ENCODE measurements around the gene OR6Q1.

Gene OR6Q1

DNA sequence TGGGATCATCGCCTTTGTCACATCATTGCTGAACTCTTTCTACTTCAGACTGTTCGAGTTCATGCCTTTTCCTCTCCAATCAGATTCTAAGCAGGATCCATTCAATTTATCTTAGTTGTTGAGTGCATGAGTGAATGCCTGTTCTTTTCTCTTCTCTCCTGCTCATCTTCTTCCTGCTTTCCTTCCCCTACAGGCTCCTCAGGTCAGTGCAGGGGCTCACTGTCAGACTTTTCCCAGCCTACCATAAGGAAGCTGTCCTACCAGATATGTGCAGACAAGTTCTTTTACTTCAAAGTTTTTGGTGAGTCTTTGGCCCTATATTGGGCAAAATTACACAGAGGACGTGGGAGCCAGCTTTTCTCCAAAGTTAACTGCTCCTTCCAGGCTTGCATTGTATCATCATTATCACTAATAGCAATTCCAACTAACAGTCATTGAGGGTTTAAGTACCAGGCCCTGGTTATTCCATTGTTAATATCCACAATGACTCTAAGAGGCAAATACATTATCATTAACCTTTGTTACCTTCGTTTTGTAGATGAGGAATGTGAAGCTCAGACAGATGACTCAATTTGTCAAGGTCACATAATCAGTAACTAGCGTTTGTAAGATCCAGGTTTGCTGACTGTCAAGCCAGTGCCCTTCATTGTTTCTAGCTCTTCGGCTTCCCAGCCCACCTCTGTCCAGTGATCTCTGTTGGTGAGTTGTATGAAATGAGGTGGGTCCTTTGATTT is 30.4 kb downstream of the OR6Q1 start:
- TF ChIP-seq EZH2 (IDR thresholded peaks at IDR 0.05; ENCODE audit: borderline replicate concordance, low read depth, low read length, severe bottlenecking), result no peak
- TF ChIP-seq, protein P1, sequence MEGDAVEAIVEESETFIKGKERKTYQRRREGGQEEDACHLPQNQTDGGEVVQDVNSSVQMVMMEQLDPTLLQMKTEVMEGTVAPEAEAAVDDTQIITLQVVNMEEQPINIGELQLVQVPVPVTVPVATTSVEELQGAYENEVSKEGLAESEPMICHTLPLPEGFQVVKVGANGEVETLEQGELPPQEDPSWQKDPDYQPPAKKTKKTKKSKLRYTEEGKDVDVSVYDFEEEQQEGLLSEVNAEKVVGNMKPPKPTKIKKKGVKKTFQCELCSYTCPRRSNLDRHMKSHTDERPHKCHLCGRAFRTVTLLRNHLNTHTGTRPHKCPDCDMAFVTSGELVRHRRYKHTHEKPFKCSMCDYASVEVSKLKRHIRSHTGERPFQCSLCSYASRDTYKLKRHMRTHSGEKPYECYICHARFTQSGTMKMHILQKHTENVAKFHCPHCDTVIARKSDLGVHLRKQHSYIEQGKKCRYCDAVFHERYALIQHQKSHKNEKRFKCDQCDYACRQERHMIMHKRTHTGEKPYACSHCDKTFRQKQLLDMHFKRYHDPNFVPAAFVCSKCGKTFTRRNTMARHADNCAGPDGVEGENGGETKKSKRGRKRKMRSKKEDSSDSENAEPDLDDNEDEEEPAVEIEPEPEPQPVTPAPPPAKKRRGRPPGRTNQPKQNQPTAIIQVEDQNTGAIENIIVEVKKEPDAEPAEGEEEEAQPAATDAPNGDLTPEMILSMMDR (IDR thresholded peaks at IDR 0.05; ENCODE audit: borderline replicate concordance, extremely low read depth, low read length, poor library complexity, severe bottlenecking), result no peak
- no peak overlapping the region for H3K27ac ChIP-seq (ENCODE audit: low read length)
- no peak overlapping the region for H3K4me3 ChIP-seq (ENCODE audit: low read depth in 1 of 2, low read length in 2 of 2)
- ATAC-seq (ENCODE audit: insufficient read depth, low read depth) (no peak), DNase-seq (no peak)
- no peaks in the 10 kb centered on the region for H3K27me3 ChIP-seq (ENCODE audit: insufficient read depth, low read length, poor library complexity)
- H3K4me1 ChIP-seq (ENCODE audit: insufficient read depth, low read length), result no peaks in the 10 kb centered on the region
- H2AFZ ChIP-seq (ENCODE audit: low read depth, low read length), result no peak overlapping the region
- no peaks in the 10 kb centered on the region for H4K20me1 ChIP-seq (ENCODE audit: insufficient read depth, low read length)
- H3K4me2 ChIP-seq (ENCODE audit: insufficient read depth, low read length), result no peak overlapping the region
- no peaks in the 10 kb centered on the region for H3K79me2 ChIP-seq (ENCODE audit: insufficient read depth, low read length)
- H3K36me3 ChIP-seq (ENCODE audit: insufficient read depth, low read length), result no peaks in the 10 kb centered on the region
- no peaks in the 10 kb centered on the region for H3K9me3 ChIP-seq (ENCODE audit: insufficient read depth, low read length, severe bottlenecking)
- no peak overlapping the region for H3K9ac ChIP-seq (ENCODE audit: low read depth, low read length)

DNA sequence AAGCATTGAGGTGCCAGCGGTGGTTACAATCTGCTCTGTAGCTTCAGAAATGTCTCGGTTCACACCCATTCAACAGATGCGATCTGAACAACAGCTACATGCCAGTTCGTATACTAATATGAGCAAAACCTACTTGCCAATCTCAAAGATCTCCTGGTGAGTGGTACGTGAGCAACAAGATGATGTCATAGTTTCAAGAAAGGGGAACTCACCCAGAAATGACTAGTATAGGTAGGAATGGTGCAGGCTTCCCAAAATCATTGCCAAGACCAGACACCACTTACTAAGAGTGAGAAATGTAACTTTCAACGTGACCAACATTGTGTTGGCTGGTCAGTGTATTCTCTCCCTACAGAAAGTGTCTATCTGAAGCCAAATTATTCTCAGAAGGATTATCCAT is 31.1 kb downstream of the OR6Q1 start:
- Histone ChIP-seq H3K4me2 (ENCODE audit: insufficient read depth, low read length) (no peak overlapping the region), H4K20me1 (ENCODE audit: insufficient read depth, low read length) (no peaks in the 10 kb centered on the region), H3K36me3 (ENCODE audit: insufficient read depth, low read length) (no peaks in the 10 kb centered on the region), H3K9ac (ENCODE audit: low read depth, low read length) (no peak overlapping the region), H3K4me1 (ENCODE audit: insufficient read depth, low read length) (no peaks in the 10 kb centered on the region), H3K27me3 (ENCODE audit: insufficient read depth, low read length, poor library complexity) (no peaks in the 10 kb centered on the region), H2AFZ (ENCODE audit: low read depth, low read length) (no peak overlapping the region), H3K79me2 (ENCODE audit: insufficient read depth, low read length) (no peaks in the 10 kb centered on the region), H3K27ac (ENCODE audit: low read length) (no peak overlapping the region), H3K4me3 (ENCODE audit: low read depth in 1 of 2, low read length in 2 of 2) (no peak overlapping the region), H3K9me3 (ENCODE audit: insufficient read depth, low read length, severe bottlenecking) (no peaks in the 10 kb centered on the region)
- DNase-seq (no peak), ATAC-seq (ENCODE audit: insufficient read depth, low read depth) (no peak)
- TF ChIP-seq, protein P1 (IDR thresholded peaks at IDR 0.05; ENCODE audit: borderline replicate concordance, extremely low read depth, low read length, poor library complexity, severe bottlenecking), result no peak
- TF ChIP-seq EZH2 (IDR thresholded peaks at IDR 0.05; ENCODE audit: borderline replicate concordance, low read depth, low read length, severe bottlenecking), result no peak

DNA sequence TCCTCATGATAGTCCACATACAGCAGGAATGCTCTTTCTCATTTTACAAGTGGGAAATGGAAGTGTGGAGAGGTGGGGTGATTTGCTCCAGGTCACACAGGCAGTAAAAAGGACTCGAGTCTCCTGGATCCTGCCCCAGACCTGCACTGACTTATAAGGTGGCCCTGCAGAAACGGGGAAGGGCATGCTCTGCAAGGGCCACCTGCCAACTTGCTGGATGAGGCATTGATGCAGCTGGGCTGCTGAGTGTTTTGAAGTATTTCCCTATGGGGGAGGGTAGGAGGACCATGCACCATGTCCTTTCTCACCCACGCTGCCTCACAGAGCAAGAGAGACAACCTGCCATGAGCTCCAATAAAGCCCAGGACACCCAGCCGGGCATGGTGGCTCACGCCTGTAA is 36.9 kb downstream of the OR6Q1 start:
- Histone ChIP-seq H3K9ac (ENCODE audit: low read depth, low read length) (no peak overlapping the region), H3K4me2 (ENCODE audit: insufficient read depth, low read length) (no peak overlapping the region), H3K79me2 (ENCODE audit: insufficient read depth, low read length) (no peaks in the 10 kb centered on the region), H3K4me3 (ENCODE audit: low read depth in 1 of 2, low read length in 2 of 2) (no peak overlapping the region), H3K27me3 (ENCODE audit: insufficient read depth, low read length, poor library complexity) (no peaks in the 10 kb centered on the region), H4K20me1 (ENCODE audit: insufficient read depth, low read length) (no peaks in the 10 kb centered on the region), H3K4me1 (ENCODE audit: insufficient read depth, low read length) (no peaks in the 10 kb centered on the region), H3K36me3 (ENCODE audit: insufficient read depth, low read length) (no peaks in the 10 kb centered on the region), H2AFZ (ENCODE audit: low read depth, low read length) (no peak overlapping the region), H3K9me3 (ENCODE audit: insufficient read depth, low read length, severe bottlenecking) (no peaks in the 10 kb centered on the region), H3K27ac (ENCODE audit: low read length) (no peak overlapping the region)
- DNase-seq (no peak), ATAC-seq (ENCODE audit: insufficient read depth, low read depth) (no peak)
- TF ChIP-seq, protein P1 (IDR thresholded peaks at IDR 0.05; ENCODE audit: borderline replicate concordance, extremely low read depth, low read length, poor library complexity, severe bottlenecking), result no peak
- TF ChIP-seq EZH2 (IDR thresholded peaks at IDR 0.05; ENCODE audit: borderline replicate concordance, low read depth, low read length, severe bottlenecking), result no peak

All from DND-41 (cell line).